Adrenal gland (tissue), 12 donors: Measurements from ENCODE around the gene AAMDC. TPM values are rescaled to one million over a fixed set of nuclear protein-coding genes. Genes with fewer than 3 reads are reported as not detected.

ENCODE experiments used
- DNase-seq, 7 donors: peaks; one replicate each; pipeline ENCODE4 v3.0.0-alpha.2; 2019 to 2020
- H3K27ac ChIP-seq, 5 donors: fragments of 200-600 bp; sonication (generic) in 4 of 5; 1 replicate in 3 of 5; 2 replicates in 2 of 5; pipeline versions ENCODE4 v1.5.1 to v1.8.0; 2016 to 2020; ENCODE audit warnings: mild to moderate bottlenecking in 1 of 5
- H3K27me3 ChIP-seq: fragments of 200-600 bp; 2 replicates; pipeline ENCODE4 v1.8.0; 2021
- H3K36me3 ChIP-seq, 2 donors: fragments of 200-600 bp; replicated peaks in 1 of 2; 1 replicate in 1 of 2; 2 replicates in 1 of 2; pipeline versions ENCODE4 v1.5.1 to v1.8.0; 2018 to 2022
- H3K4me1 ChIP-seq, 2 donors: fragments of 200-600 bp; replicated peaks in 1 of 2; 1 replicate in 1 of 2; 2 replicates in 1 of 2; pipeline versions ENCODE4 v1.5.1 to v1.8.0; 2018 to 2021
- H3K4me3 ChIP-seq, 4 donors: fragments of 200-600 bp; sonication (generic) in 3 of 4; one replicate each; pipeline ENCODE4 v1.5.1; 2016 to 2018
- H3K9me3 ChIP-seq, 3 donors: fragments of 200-600 bp; sonication (generic) in 1 of 3; replicated peaks in 1 of 3; 1 replicate in 2 of 3; 2 replicates in 1 of 3; pipeline versions ENCODE4 v1.5.1 to v1.8.0; 2016 to 2021
- CTCF ChIP-seq, 6 experiments: fragments of 450-650 bp in 4 of 6; fragments of 200-600 bp in 2 of 6; sonication (generic) in 1 of 6; IDR thresholded peaks; 1 replicate in 5 of 6; 2 replicates in 1 of 6; pipeline versions ENCODE4 v1.5.1 to v1.8.0; 2016 to 2021; ENCODE audit warnings: antibody characterized with exemption in 6 of 6, mild to moderate bottlenecking in 2 of 6, moderate library complexity in 1 of 6
- POLR2A ChIP-seq, 2 donors: fragments of 450-650 bp; IDR thresholded peaks; one replicate each; pipeline ENCODE4 v1.6.1; 2017; ENCODE audit warnings: antibody characterized with exemption in 2 of 2, mild to moderate bottlenecking in 2 of 2, moderate library complexity in 1 of 2
- WGBS, 4 donors: extraction: QIAGEN DNeasy Blood & Tissue Kit in 2 of 4; methylation state at CpG; one replicate each; pipeline versions ENCODE4 v1.1.5 to v1.1.7; 2013 to 2017; 5-methylcytosine and 5-hydroxymethylcytosine counted together
- intact Hi-C, 2 donors: fragments of 100-400 bp; cut with DNase I; formaldehyde crosslinking; loops; one replicate each; pipeline versions ENCODE4 v1.14.1 to v1.15.0; 2022 to 2023
- polyA plus RNA-seq, 3 donors: library from polyadenylated mRNA; stranded (reverse); fragments of 200-250 nt in 2 of 3; fragments of 350-450 nt in 1 of 3; fragmentation: Illumina TruSeq in 1 of 3; extraction: RNeasy Lipid Tissue Mini Kit (QIAGEN cat#74804) in 1 of 3; gene quantifications; one replicate each; pipeline ENCODE4 v1.2.3, GENCODE V29; 2013 to 2014
- total RNA-seq, 9 donors: library from RNA; depleted of rRNA in 4 of 9; stranded (reverse); fragments of >200 nt in 4 of 9; fragments of 120-200 nt in 1 of 9; fragmentation: NEBNext Ultra II Directional in 1 of 9; extraction: Animal tissue kit (Norgen Biotek cat#: 25700) in 1 of 9; gene quantifications; one replicate each; pipeline versions ENCODE4 v1.1.0 to v1.2.4, GENCODE V29; 2013 to 2023
- donor health status: healthy with polysubstance abuse.
- donor health status: Bipolar disorder and iron deficiency.
- donor health status: DM: yes; HTN: yes; CAD: no.
- donor health status: DM: no; HTN: no; CAD: no.
- donor health status: DM: no; HTN: no; CAD: no.
- donor health status: DM: yes; HTN: yes; CAD: no.

The AAMDC gene
- total and polyA plus RNA-seq, 12 donors: 85.6 to 581 (median 148) TPM

DNA sequence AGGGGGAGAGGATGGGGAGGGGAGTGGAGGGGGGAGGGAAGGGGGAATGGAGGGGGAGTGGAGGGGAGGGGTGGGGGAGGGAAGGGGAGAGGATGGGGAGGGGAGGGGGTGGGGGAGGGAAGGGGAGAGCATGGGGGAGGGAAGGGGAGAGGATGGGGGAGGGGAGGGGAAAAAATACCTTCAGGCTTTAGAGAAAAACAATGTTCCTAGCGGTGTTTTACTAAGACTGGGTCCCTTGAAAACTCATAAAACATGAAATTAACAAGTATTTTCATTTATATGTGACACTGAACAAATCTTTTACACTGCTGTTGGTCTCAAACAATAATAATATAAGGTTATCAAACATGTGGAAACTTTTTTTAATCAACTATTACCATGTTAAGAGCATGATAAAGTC lies 42.8 kb upstream of the AAMDC start:
- intact Hi-C loops: no loop called here
- DNase-seq: no peak
- Histone ChIP-seq H3K4me3 (no peak overlapping the region), H3K36me3 (no peaks in the 10 kb centered on the region), H3K9me3 (no peaks in the 10 kb centered on the region), H3K4me1 (peaks cover 0 to 24% of the 10 kb centered on the region in 2 donors), H3K27me3 (no peaks in the 10 kb centered on the region), H3K27ac (no peak overlapping the region)
- no peak for TF ChIP-seq CTCF (IDR thresholded peaks at IDR 0.05)
- no peak for TF ChIP-seq POLR2A (IDR thresholded peaks at IDR 0.05)
- 89 to 100% (median 97%) methylated on average over 1 of the region's 1 CpG for WGBS, 4 donors

GRCh38 chr11:77778549-77778948 lies 42.4 kb upstream of the AAMDC start:
- no peaks in the 10 kb centered on the region for H3K9me3 ChIP-seq
- intact Hi-C loops: no loop called here
- H3K27me3 ChIP-seq: no peaks in the 10 kb centered on the region
- WGBS, 4 donors: 8 to 17% (median 12%) methylated on average over 1 of the region's 1 CpG
- H3K4me1 ChIP-seq: peaks cover 0 to 22% of the 10 kb centered on the region in 2 donors
- no peak overlapping the region for H3K4me3 ChIP-seq
- H3K36me3 ChIP-seq: no peaks in the 10 kb centered on the region
- H3K27ac ChIP-seq: no peak overlapping the region
- DNase-seq: no peak
- TF ChIP-seq POLR2A (IDR thresholded peaks at IDR 0.05): no peak
- TF ChIP-seq CTCF (IDR thresholded peaks at IDR 0.05): no peak

DNA sequence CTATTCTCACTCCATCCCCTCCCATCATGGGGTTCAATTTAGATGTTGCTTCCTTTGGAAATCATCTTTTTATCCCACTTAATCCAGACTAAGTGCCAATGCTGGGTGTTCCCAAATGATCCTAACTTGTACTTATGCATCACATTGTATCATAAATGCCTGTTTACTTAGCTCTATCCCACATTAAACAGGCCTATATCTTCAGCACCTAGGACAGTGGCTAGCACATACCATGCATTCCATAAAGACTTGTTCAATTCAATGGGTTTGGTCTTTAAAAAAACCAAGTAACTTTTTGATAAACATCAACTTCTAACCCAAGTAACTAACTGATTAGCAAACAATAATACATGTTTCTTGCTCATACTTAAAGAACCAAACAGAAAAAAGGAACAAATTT lies 41.0 kb upstream of the AAMDC start:
- intact Hi-C loops: no loop called here
- no peaks in the 10 kb centered on the region for H3K9me3 ChIP-seq
- no peak for DNase-seq
- H3K4me1 ChIP-seq: peaks cover 0 to 23% of the 10 kb centered on the region in 2 donors
- no peaks in the 10 kb centered on the region for H3K36me3 ChIP-seq
- TF ChIP-seq POLR2A (IDR thresholded peaks at IDR 0.05) (no peak), CTCF (IDR thresholded peaks at IDR 0.05) (no peak)
- no peak overlapping the region for H3K4me3 ChIP-seq
- H3K27ac ChIP-seq: no peak overlapping the region
- H3K27me3 ChIP-seq: no peaks in the 10 kb centered on the region

DNA sequence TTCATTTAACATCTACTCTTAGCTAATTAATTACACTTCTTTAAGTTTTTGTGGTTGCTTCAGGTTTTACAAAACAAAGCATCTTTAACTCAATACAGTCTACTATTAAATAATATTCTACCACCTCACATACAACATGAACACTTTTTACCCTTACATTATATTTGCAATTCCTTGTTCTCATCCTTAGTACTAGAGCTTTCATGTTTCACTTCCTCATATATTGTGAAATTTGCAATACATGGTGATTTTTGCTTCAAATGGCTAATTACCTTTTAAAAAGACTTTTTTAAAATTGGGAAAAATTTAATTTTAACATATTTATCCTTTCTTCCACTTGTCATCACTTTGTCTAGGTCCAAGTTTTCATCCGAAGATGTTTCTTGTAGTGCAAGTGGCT lies 37.9 kb upstream of the AAMDC start:
- H3K27me3 ChIP-seq: no peaks in the 10 kb centered on the region
- H3K9me3 ChIP-seq: no peaks in the 10 kb centered on the region
- DNase-seq: no peak
- TF ChIP-seq CTCF (IDR thresholded peaks at IDR 0.05) (no peak), POLR2A (IDR thresholded peaks at IDR 0.05) (no peak)
- peaks cover 12 to 25% of the 10 kb centered on the region in 2 donors for H3K4me1 ChIP-seq
- H3K4me3 ChIP-seq: no peak overlapping the region
- intact Hi-C loops: no loop called here
- H3K27ac ChIP-seq: no peak overlapping the region
- no peaks in the 10 kb centered on the region for H3K36me3 ChIP-seq
- WGBS, 4 donors: 92 to 97% (median 96%) methylated on average over 1 of the region's 1 CpG
